ENCODE measurements around the gene PCDHA12. TPM values are rescaled to one million over a fixed set of nuclear protein-coding genes. Genes with fewer than 3 reads are reported as not detected.

Gene PCDHA12
- total RNA-seq, 1 experiment from 2014 or later = not detected

- no peak overlapping the region for H3K9ac ChIP-seq (ENCODE audit: low read length)
- no peaks in the 10 kb centered on the region for H3K4me1 ChIP-seq (ENCODE audit: control insufficient read depth in 1 of 2, insufficient read depth in 2 of 2, low read length in 2 of 2)
- H3K79me2 ChIP-seq (ENCODE audit: insufficient read depth, low read length) = no peaks in the 10 kb centered on the region
- H3K27me3 ChIP-seq (ENCODE audit: insufficient read depth, low read length) = no peaks in the 10 kb centered on the region
- DNase-seq (ENCODE audit: low read depth, low spot score) = no peak
- no peaks in the 10 kb centered on the region for H3K36me3 ChIP-seq (ENCODE audit: control insufficient read depth in 1 of 2, insufficient read depth in 2 of 2, low read length in 2 of 2)
- TF ChIP-seq EZH2phosphoT487 (IDR thresholded peaks at IDR 0.05; ENCODE audit: borderline replicate concordance) (no peak), ATF3 (IDR thresholded peaks at IDR 0.05) (no peak), POLR2AphosphoS5 (IDR thresholded peaks at IDR 0.05; ENCODE audit: low read depth, low read length) (no peak), REST (IDR thresholded peaks at IDR 0.05; ENCODE audit: low read depth) (no peak), MAX (IDR thresholded peaks at IDR 0.05) (no peak), CEBPB (IDR thresholded peaks at IDR 0.05; ENCODE audit: low read depth) (no peak), EZH2 (IDR thresholded peaks at IDR 0.05) (no peak), ELF1 (IDR thresholded peaks at IDR 0.05; ENCODE audit: borderline replicate concordance, low read depth) (no peak), TCF7L2 (IDR thresholded peaks at IDR 0.05; ENCODE audit: borderline replicate concordance, extremely low read depth, insufficient read depth, insufficient read length) (no peak), CBX3 (IDR thresholded peaks at IDR 0.05; ENCODE audit: low read depth) (no peak), SIN3A (IDR thresholded peaks at IDR 0.05; ENCODE audit: low read depth) (no peak), FOSL1 (IDR thresholded peaks at IDR 0.05; ENCODE audit: low read depth) (no peak), RAD21 (IDR thresholded peaks at IDR 0.05; ENCODE audit: low read depth) (no peak), SP1 (IDR thresholded peaks at IDR 0.05; ENCODE audit: low read depth) (no peak), EGR1 (IDR thresholded peaks at IDR 0.05; ENCODE audit: low read depth) (no peak), SRF (IDR thresholded peaks at IDR 0.05; ENCODE audit: low read depth) (no peak), YY1 (IDR thresholded peaks at IDR 0.05; ENCODE audit: extremely low read depth, insufficient replicate concordance, low read depth, low read length) (no peak)
- intact Hi-C loops (cut with micrococcal nuclease) = no loop called here
- H3K9me3 ChIP-seq (ENCODE audit: control insufficient read depth in 1 of 2, insufficient read depth in 1 of 2, low read depth in 1 of 2, low read length in 2 of 2) = no peaks in the 10 kb centered on the region; a peak in 1 of 4 replicates
- ATAC-seq = no peak
- ChIA-PET POLR2A (no interaction called here), RAD21 (ENCODE audit: low non-redundant PET in 1 of 2, low total read pairs in 2 of 2, uncharacterized antibody in 2 of 2, unreplicated experiment in 2 of 2) (no interaction called here), CTCF (no interaction called here)
- H3K9me2 ChIP-seq (ENCODE audit: insufficient read depth) = no peaks in the 10 kb centered on the region
- no peak overlapping the region for H2AFZ ChIP-seq (ENCODE audit: low read depth, low read length, poor library complexity, severe bottlenecking)
- H3K4me3 ChIP-seq (replicated peaks in 1 of 2; ENCODE audit: low read depth in 1 of 2, low read length in 2 of 2) = no peak overlapping the region
- H3K27ac ChIP-seq (ENCODE audit: low read depth, low read length) = no peak overlapping the region
- no peaks in the 10 kb centered on the region for H4K20me1 ChIP-seq (ENCODE audit: insufficient read depth)
- H3K4me2 ChIP-seq (ENCODE audit: low read length) = no peak overlapping the region
- no TSS peak for BruUV-seq (replicated peaks)
Measured at GRCh38 chr5:140835622-140836510, 39.2 kb upstream of the PCDHA12 start.

All from HCT116 (cell line).